SJCRH30 (cell line): ENCODE data around the gene C9orf78. TPM values are rescaled to one million over a fixed set of nuclear protein-coding genes. Genes with fewer than 3 reads are reported as not detected.

Experiments
- DNase-seq, 2 experiments: peaks; one replicate each; pipeline ENCODE4 v3.0.0-alpha.2; 2015 to 2020
- H3K27ac ChIP-seq: fragments of 250-450 bp; sonication (Bioruptor Pico); 2 replicates; pipeline ENCODE4 v1.5.1; 2020; ENCODE audit warnings: mild to moderate bottlenecking, moderate library complexity
- H3K27me3 ChIP-seq: fragments of 250-450 bp; sonication (Bioruptor Pico); 2 replicates; pipeline ENCODE4 v1.5.1; 2020; ENCODE audit warnings: mild to moderate bottlenecking, moderate library complexity
- H3K36me3 ChIP-seq: fragments of 250-450 bp; sonication (Bioruptor Pico); 2 replicates; pipeline ENCODE4 v1.5.1; 2020; ENCODE audit warnings: mild to moderate bottlenecking, moderate library complexity
- H3K4me1 ChIP-seq: fragments of 250-450 bp; sonication (Bioruptor Pico); 2 replicates; pipeline ENCODE4 v1.5.1; 2020; ENCODE audit warnings: mild to moderate bottlenecking, moderate library complexity
- H3K4me3 ChIP-seq: fragments of 250-450 bp; sonication (Bioruptor Pico); 2 replicates; pipeline ENCODE4 v1.5.1; 2020; ENCODE audit warnings: mild to moderate bottlenecking, moderate library complexity
- H3K9me3 ChIP-seq: fragments of 250-450 bp; sonication (Bioruptor Pico); replicated peaks from 2 replicates; pipeline ENCODE4 v1.5.1; 2020; ENCODE audit warnings: mild to moderate bottlenecking, moderate library complexity
- total RNA-seq: library from RNA; depleted of rRNA; stranded (reverse); fragments of >200 nt; shearing (Covaris generic); gene quantifications from 2 replicates; pipeline ENCODE4 v1.2.3, GENCODE V29; 2014

The C9orf78 gene
- total RNA-seq, 1 experiment from 2014 or later = 74.1 TPM

GRCh38 chr9:129873563-129874190 lies 38.6 kb upstream of the C9orf78 start:
- Histone ChIP-seq H3K27ac (no peak overlapping the region), H3K36me3 (0 out of 2 replicates have a peak, but pooled peaks cover 2% of the 10 kb centered on the region), H3K27me3 (no peaks in the 10 kb centered on the region), H3K4me1 (no peaks in the 10 kb centered on the region), H3K4me3 (no peak overlapping the region), H3K9me3 (no peaks in the 10 kb centered on the region)
- DNase-seq = no peak

GRCh38 chr9:129871046-129871445 lies 36.0 kb upstream of the C9orf78 start:
- Histone ChIP-seq H3K27ac (no peak overlapping the region), H3K9me3 (no peaks in the 10 kb centered on the region), H3K4me3 (no peak overlapping the region), H3K36me3 (0 out of 2 replicates have a peak, but pooled peaks cover 2% of the 10 kb centered on the region), H3K4me1 (no peaks in the 10 kb centered on the region), H3K27me3 (no peaks in the 10 kb centered on the region)
- no peak for DNase-seq

GRCh38 chr9:129869585-129870501 lies 34.8 kb upstream of the C9orf78 start:
- no peaks in the 10 kb centered on the region for H3K27me3 ChIP-seq
- no peaks in the 10 kb centered on the region for H3K9me3 ChIP-seq
- H3K36me3 ChIP-seq = 0 out of 2 replicates have a peak, but pooled peaks cover 1% of the 10 kb centered on the region
- no peak for DNase-seq
- H3K4me3 ChIP-seq = no peak overlapping the region
- no peaks in the 10 kb centered on the region for H3K4me1 ChIP-seq
- H3K27ac ChIP-seq = no peak overlapping the region

- DNase-seq = no peak
Measured at GRCh38 chr9:129868872-129869486, 33.9 kb upstream of the C9orf78 start.

GRCh38 chr9:129868023-129868871 lies 33.2 kb upstream of the C9orf78 start:
- no peaks in the 10 kb centered on the region for H3K27me3 ChIP-seq
- H3K4me1 ChIP-seq = peaks cover 6% of the 10 kb centered on the region
- no peaks in the 10 kb centered on the region for H3K9me3 ChIP-seq
- H3K4me3 ChIP-seq = no peak overlapping the region
- DNase-seq = no peak
- H3K27ac ChIP-seq = no peak overlapping the region
- H3K36me3 ChIP-seq = no peaks in the 10 kb centered on the region

More at GRCh38 chr9:129868872-129869486, 33.9 kb upstream of the C9orf78 start:
- H3K36me3 ChIP-seq = no peaks in the 10 kb centered on the region
- H3K27me3 ChIP-seq = no peaks in the 10 kb centered on the region
- H3K4me1 ChIP-seq = no peaks in the 10 kb centered on the region
- no peak overlapping the region for H3K4me3 ChIP-seq
- H3K9me3 ChIP-seq = no peaks in the 10 kb centered on the region
- no peak overlapping the region for H3K27ac ChIP-seq

- no peaks in the 10 kb centered on the region for H3K27me3 ChIP-seq
- no peaks in the 10 kb centered on the region for H3K36me3 ChIP-seq
- no peak overlapping the region for H3K4me3 ChIP-seq
- no peaks in the 10 kb centered on the region for H3K9me3 ChIP-seq
- no peak for DNase-seq
- H3K27ac ChIP-seq = no peak overlapping the region
- peaks cover 9% of the 10 kb centered on the region for H3K4me1 ChIP-seq
Measured at GRCh38 chr9:129867136-129868022, 32.3 kb upstream of the C9orf78 start.

GRCh38 chr9:129866394-129867135 lies 31.5 kb upstream of the C9orf78 start:
- no peaks in the 10 kb centered on the region for H3K27me3 ChIP-seq
- H3K36me3 ChIP-seq = 0 out of 2 replicates have a peak, but pooled peaks cover 4% of the 10 kb centered on the region
- H3K9me3 ChIP-seq = no peaks in the 10 kb centered on the region
- no peak overlapping the region for H3K4me3 ChIP-seq
- H3K4me1 ChIP-seq = peaks cover 9% of the 10 kb centered on the region
- H3K27ac ChIP-seq = no peak overlapping the region
- no peak for DNase-seq

GRCh38 chr9:129865668-129866320 lies 30.7 kb upstream of the C9orf78 start:
- Histone ChIP-seq H3K4me3 (no peak overlapping the region), H3K27me3 (no peaks in the 10 kb centered on the region), H3K36me3 (0 out of 2 replicates have a peak, but pooled peaks cover 4% of the 10 kb centered on the region), H3K27ac (no peak overlapping the region), H3K4me1 (peaks cover 9% of the 10 kb centered on the region), H3K9me3 (no peaks in the 10 kb centered on the region)
- DNase-seq = no peak

- Histone ChIP-seq H3K36me3 (0 out of 2 replicates have a peak, but pooled peaks cover 4% of the 10 kb centered on the region), H3K4me1 (peaks cover 9% of the 10 kb centered on the region), H3K27ac (no peak overlapping the region), H3K9me3 (no peaks in the 10 kb centered on the region), H3K27me3 (no peaks in the 10 kb centered on the region), H3K4me3 (no peak overlapping the region)
- no peak for DNase-seq
Measured at GRCh38 chr9:129864991-129865647, 30.0 kb upstream of the C9orf78 start.

GRCh38 chr9:129863059-129863690 lies 28.1 kb upstream of the C9orf78 start:
- H3K36me3 ChIP-seq = 0 out of 2 replicates have a peak, but pooled peaks cover 4% of the 10 kb centered on the region
- no peaks in the 10 kb centered on the region for H3K9me3 ChIP-seq
- peaks cover 9% of the 10 kb centered on the region for H3K4me1 ChIP-seq
- no peaks in the 10 kb centered on the region for H3K27me3 ChIP-seq
- H3K4me3 ChIP-seq = no peak overlapping the region
- peak overlapping the region; percentile 34 for H3K27ac ChIP-seq
- peak; percentile 98 to 99 for DNase-seq

- H3K4me3 ChIP-seq = no peak overlapping the region
- peaks cover 9% of the 10 kb centered on the region for H3K4me1 ChIP-seq
- H3K9me3 ChIP-seq = no peaks in the 10 kb centered on the region
- no peaks in the 10 kb centered on the region for H3K27me3 ChIP-seq
- no peak for DNase-seq
- 0 out of 2 replicates have a peak, but pooled peaks cover 4% of the 10 kb centered on the region for H3K36me3 ChIP-seq
- H3K27ac ChIP-seq = no peak overlapping the region
Measured at GRCh38 chr9:129861447-129861827, 26.4 kb upstream of the C9orf78 start.
